ENCODE measurements around the gene B3GNT3. TPM values are rescaled to one million over a fixed set of nuclear protein-coding genes. Genes with fewer than 3 reads are reported as not detected.

Gene B3GNT3
- total and polyA plus RNA-seq, 2 of the 13 experiments (the other 11 are each of a cell fraction or from before 2014, with no cell fraction given), result 0.86 to 4.0 TPM

- peak; percentile 31; the same call in 1 of the 2 replicates for TF ChIP-seq RAD21 (CRISPR knock-in tag; IDR thresholded peaks at IDR 0.05)
- peak; percentile 98 for TF ChIP-seq NFYB (CRISPR knock-in tag; IDR thresholded peaks at IDR 0.05)
- 0 out of 2 replicates have a peak, but pooled peaks have one; percentile 5 for TF ChIP-seq BHLHE40 (IDR thresholded peaks at IDR 0.05; ENCODE audit: low read length)
- peak; percentile 82 for TF ChIP-seq ZNF574 (CRISPR knock-in tag; IDR thresholded peaks at IDR 0.05)
- peak; percentile 94 for TF ChIP-seq YEATS4 (CRISPR knock-in tag; IDR thresholded peaks at IDR 0.05; ENCODE audit: borderline replicate concordance)
- peak; percentile 84 for TF ChIP-seq POLR2AphosphoS2 (IDR thresholded peaks at IDR 0.05; ENCODE audit: low read depth, low read length)
- no peak for TF ChIP-seq SNAPC2 (CRISPR knock-in tag; IDR thresholded peaks at IDR 0.05)
- peak; percentile 44; the same call in 1 of the 2 replicates for TF ChIP-seq REPIN1 (CRISPR knock-in tag; IDR thresholded peaks at IDR 0.05; ENCODE audit: borderline replicate concordance, low read depth)
- peak; percentile 62 for TF ChIP-seq FOXA3 (CRISPR knock-in tag; IDR thresholded peaks at IDR 0.05)
- TF ChIP-seq SATB2 (CRISPR knock-in tag; IDR thresholded peaks at IDR 0.05), result no peak
- TF ChIP-seq ATF2 (CRISPR knock-in tag; IDR thresholded peaks at IDR 0.05), result peak; percentile 53; the same call in 1 of the 2 replicates
- TF ChIP-seq MEIS2 (CRISPR knock-in tag; IDR thresholded peaks at IDR 0.05), result no peak
- 0 out of 2 replicates have a peak, but pooled peaks have one; percentile 17 for TF ChIP-seq NR0B2 (CRISPR knock-in tag; IDR thresholded peaks at IDR 0.05)
- TF ChIP-seq SMARCC2 (IDR thresholded peaks at IDR 0.05), result no peak
- TF ChIP-seq IKZF5 (CRISPR knock-in tag; IDR thresholded peaks at IDR 0.05), result peak; percentile 73; the same call in 1 of the 2 replicates
- TF ChIP-seq ZNF510 (CRISPR knock-in tag; IDR thresholded peaks at IDR 0.05; ENCODE audit: low read depth), result no peak
- TF ChIP-seq ZNF605 (CRISPR knock-in tag; IDR thresholded peaks at IDR 0.05), result peak; percentile 79; the same call in 1 of the 2 replicates
- TF ChIP-seq NRL (CRISPR knock-in tag; IDR thresholded peaks at IDR 0.05; ENCODE audit: borderline replicate concordance), result peak; percentile 26; the same call in 1 of the 2 replicates
- 0 out of 2 replicates have a peak, but pooled peaks have one; percentile 6 for TF ChIP-seq ZNF12 (CRISPR knock-in tag; IDR thresholded peaks at IDR 0.05)
- TF ChIP-seq ZNF839 (CRISPR knock-in tag; IDR thresholded peaks at IDR 0.05; ENCODE audit: borderline replicate concordance), result peak; percentile 22; the same call in 1 of the 2 replicates
- peak; percentile 7; the same call in 1 of the 2 replicates for TF ChIP-seq RARA (CRISPR knock-in tag; IDR thresholded peaks at IDR 0.05)
- TF ChIP-seq IRX3 (CRISPR knock-in tag; IDR thresholded peaks at IDR 0.05; ENCODE audit: borderline replicate concordance, low read depth), result no peak
- peak; percentile 73 for TF ChIP-seq ZNF205 (CRISPR knock-in tag; IDR thresholded peaks at IDR 0.05)
- TF ChIP-seq HOXA9 (CRISPR knock-in tag; IDR thresholded peaks at IDR 0.05; ENCODE audit: borderline replicate concordance), result no peak
These were observed 64.8 kb downstream of the B3GNT3 start, which contains the start of gene RPL18A (continued) for GRCh38 chr19:17859533-17860330.

All from HepG2 (cell line).